H9 (cell line): ENCODE results near the gene ETHE1. TPM values are rescaled to one million over a fixed set of nuclear protein-coding genes. Genes with fewer than 3 reads are reported as not detected.
"Not testable (repeated sequence)": the region's sequence is repeated elsewhere in the genome, so short reads cannot be mapped to it uniquely, and the experiment has no call there.

Source experiments
- DNase-seq: peaks from one replicate; pipeline ENCODE4 v3.0.0-alpha.2; 2017
- H2AFZ ChIP-seq: one replicate; pipeline ENCODE4 v1.6.1; 2013; ENCODE audit warnings: mild to moderate bottlenecking, low read length, control low read depth, moderate library complexity
- H2AK5ac ChIP-seq: 2 replicates; pipeline ENCODE4 v1.6.1; 2013; ENCODE audit warnings: low read length, control low read depth, mixed read lengths; ENCODE audit not compliant: insufficient read length
- H2BK120ac ChIP-seq: one replicate; pipeline ENCODE4 v1.6.1; 2013; ENCODE audit warnings: low read depth, mild to moderate bottlenecking, low read length, control low read depth, inconsistent platforms; ENCODE audit not compliant: poor library complexity, severe bottlenecking
- H2BK12ac ChIP-seq: 2 replicates; pipeline ENCODE4 v1.6.1; 2013; ENCODE audit warnings: low read length, control low read depth, mixed read lengths, low read depth; ENCODE audit not compliant: insufficient read length
- H2BK15ac ChIP-seq: 2 replicates; pipeline ENCODE4 v1.6.1; 2013; ENCODE audit warnings: low read depth, low read length, control low read depth
- H2BK20ac ChIP-seq: one replicate; pipeline ENCODE4 v1.6.1; 2013; ENCODE audit warnings: low read depth, mild to moderate bottlenecking, low read length, control low read depth, inconsistent platforms; ENCODE audit not compliant: poor library complexity, severe bottlenecking
- H2BK5ac ChIP-seq: 2 replicates; pipeline ENCODE4 v1.6.1; 2013; ENCODE audit warnings: low read length, control low read depth, mixed read lengths; ENCODE audit not compliant: insufficient read length
- H3K14ac ChIP-seq: 2 replicates; pipeline ENCODE4 v1.6.1; 2013; ENCODE audit warnings: low read length, control low read depth; ENCODE audit not compliant: insufficient read depth
- H3K18ac ChIP-seq: 2 replicates; pipeline ENCODE4 v1.6.1; 2013; ENCODE audit warnings: low read depth, mild to moderate bottlenecking, mixed read lengths, low read length, control low read depth; ENCODE audit not compliant: insufficient read length
- H3K23ac ChIP-seq: 2 replicates; pipeline ENCODE4 v1.6.1; 2013; ENCODE audit warnings: low read length, control low read depth, mixed read lengths, low read depth; ENCODE audit not compliant: insufficient read length
- H3K23me2 ChIP-seq: 2 replicates; pipeline ENCODE4 v1.6.1; 2013; ENCODE audit warnings: low read depth, mild to moderate bottlenecking, mixed read lengths, low read length, control low read depth; ENCODE audit not compliant: insufficient read length, poor library complexity, severe bottlenecking
- H3K27ac ChIP-seq: 2 replicates; pipeline ENCODE4 v1.5.1; 2013; ENCODE audit warnings: low read length, control low read depth, mixed read lengths, low read depth; ENCODE audit not compliant: insufficient read length
- H3K27me3 ChIP-seq: 2 replicates; pipeline ENCODE4 v1.6.1; 2013; ENCODE audit warnings: low read length, control low read depth, inconsistent platforms; ENCODE audit not compliant: insufficient read depth
- H3K4ac ChIP-seq: 2 replicates; pipeline ENCODE4 v1.6.1; 2013; ENCODE audit warnings: low read depth, mild to moderate bottlenecking, control low read depth, inconsistent platforms, low read length, moderate library complexity
- H3K4me1 ChIP-seq: 2 replicates; pipeline ENCODE4 v1.6.1; 2013; ENCODE audit warnings: low read length, control low read depth, inconsistent platforms; ENCODE audit not compliant: insufficient read depth
- H3K4me2 ChIP-seq: 2 replicates; pipeline ENCODE4 v1.6.1; 2013; ENCODE audit warnings: low read length, control low read depth, mixed read lengths; ENCODE audit not compliant: insufficient read length, insufficient read depth
- H3K56ac ChIP-seq: 2 replicates; pipeline ENCODE4 v1.6.1; 2013; ENCODE audit warnings: low read depth, mild to moderate bottlenecking, mixed read lengths, low read length, control low read depth; ENCODE audit not compliant: insufficient read length
- H3K79me1 ChIP-seq: 2 replicates; pipeline ENCODE4 v1.6.1; 2013; ENCODE audit warnings: low read depth, mild to moderate bottlenecking, moderate library complexity, low read length, control low read depth, inconsistent platforms; ENCODE audit not compliant: insufficient read depth, poor library complexity, severe bottlenecking
- H3K79me2 ChIP-seq: 2 replicates; pipeline ENCODE4 v1.6.1; 2013; ENCODE audit warnings: low read length, control low read depth, inconsistent platforms; ENCODE audit not compliant: insufficient read depth
- H3K9ac ChIP-seq: 2 replicates; pipeline ENCODE4 v1.6.1; 2013; ENCODE audit warnings: low read length, control low read depth, mixed read lengths; ENCODE audit not compliant: insufficient read length; ENCODE audit errors: extremely low read depth
- H3K9me3 ChIP-seq: one replicate; pipeline ENCODE4 v1.6.1; 2013; ENCODE audit warnings: low read depth, low read length, inconsistent platforms; ENCODE audit not compliant: control insufficient read depth
- H3T11ph ChIP-seq: one replicate; pipeline ENCODE4 v1.6.1; 2013; ENCODE audit warnings: mild to moderate bottlenecking, low read length, control low read depth, inconsistent platforms
- H4K20me1 ChIP-seq: one replicate; pipeline ENCODE4 v1.6.1; 2013; ENCODE audit not compliant: control insufficient read depth, insufficient read length, insufficient read depth
- H4K5ac ChIP-seq: 2 replicates; pipeline ENCODE4 v1.6.1; 2013; ENCODE audit warnings: low read depth, mild to moderate bottlenecking, mixed read lengths, low read length, control low read depth; ENCODE audit not compliant: insufficient read length
- H4K8ac ChIP-seq: replicated peaks from 2 replicates; pipeline ENCODE4 v1.6.1; 2013; ENCODE audit warnings: low read length, control low read depth, mixed read lengths, low read depth; ENCODE audit not compliant: insufficient read length
- H4K91ac ChIP-seq: 2 replicates; pipeline ENCODE4 v1.6.1; 2013; ENCODE audit warnings: low read depth, mild to moderate bottlenecking, moderate library complexity, mixed read lengths, low read length, control low read depth; ENCODE audit not compliant: insufficient read length
- H3K27ac Mint-ChIP-seq, 3 experiments: 2 replicates in 2 of 3; 3 replicates in 1 of 3; pipeline ENCODE4 v1.8.0; 2020 to 2021; ENCODE audit warnings: mixed read lengths in 3 of 3, mild to moderate bottlenecking in 1 of 3, moderate library complexity in 1 of 3
- H3K27me3 Mint-ChIP-seq: 2 replicates; pipeline ENCODE4 v1.8.0; 2021; ENCODE audit warnings: low read depth, mild to moderate bottlenecking, moderate library complexity, mixed read lengths
- H3K36me3 Mint-ChIP-seq, 3 experiments: 2 replicates in 2 of 3; 3 replicates in 1 of 3; pipeline ENCODE4 v1.8.0; 2020 to 2021; ENCODE audit warnings: low read depth in 3 of 3, mixed read lengths in 3 of 3; ENCODE audit not compliant: insufficient read depth in 1 of 3
- H3K4me1 Mint-ChIP-seq, 2 experiments: 2 replicates each; pipeline ENCODE4 v1.8.0; 2020; ENCODE audit warnings: mixed read lengths in 2 of 2
- H3K4me3 Mint-ChIP-seq, 2 experiments: 2 replicates in 1 of 2; 3 replicates in 1 of 2; pipeline ENCODE4 v1.8.0; 2020 to 2021; ENCODE audit warnings: mild to moderate bottlenecking in 2 of 2, mixed read lengths in 2 of 2, moderate library complexity in 1 of 2
- H3K9me3 Mint-ChIP-seq, 2 experiments: 2 replicates in 1 of 2; 3 replicates in 1 of 2; pipeline ENCODE4 v1.8.0; 2020; ENCODE audit warnings: mild to moderate bottlenecking in 2 of 2, mixed read lengths in 2 of 2, moderate library complexity in 1 of 2
- CTCF ChIP-seq: fragments of 200-600 bp; sonication (generic); conservative IDR thresholded peaks from 3 replicates; pipeline ENCODE4 v1.8.0; 2021; ENCODE audit warnings: antibody characterized with exemption, mild to moderate bottlenecking
- WGBS: extraction: QIAGEN DNeasy Blood & Tissue Kit; methylation state at CpG from one replicate; pipeline ENCODE4 v1.1.7; 2013; ENCODE audit warnings: missing lambda C conversion rate, low lambda C conversion rate, mixed read lengths; ENCODE audit not compliant: insufficient read length; ENCODE audit errors: extremely low coverage; 5-methylcytosine and 5-hydroxymethylcytosine counted together
- total RNA-seq: library from RNA; stranded (reverse); gene quantifications from 2 replicates; pipeline ENCODE4 v1.2.1, GENCODE V29; 2021

ETHE1 gene
- total RNA-seq, 1 experiment from 2014 or later = 18.8 TPM

- no peak overlapping the region for H3K4ac ChIP-seq
- no peak overlapping the region for H3K18ac ChIP-seq
- no peaks in the 10 kb centered on the region for H3K9me3 ChIP-seq
- Mint-ChIP-seq H3K27ac (no peak overlapping the region), H3K9me3 (peaks cover 0 to 5% of the 10 kb centered on the region in 2 experiments; a peak in 3 of 5 replicates), H3K4me3 (no peak overlapping the region), H3K36me3 (peaks cover 4 to 7% (median 6%) of the 10 kb centered on the region in 3 experiments; a peak in 6 of 7 replicates), H3K4me1 (peaks cover 3 to 4% of the 10 kb centered on the region in 2 experiments), H3K27me3 (no peaks in the 10 kb centered on the region)
- no peak overlapping the region for H2AK5ac ChIP-seq
- H3K14ac ChIP-seq = no peak overlapping the region
- H3K79me2 ChIP-seq = no peaks in the 10 kb centered on the region
- H2BK120ac ChIP-seq = no peak overlapping the region
- no peaks in the 10 kb centered on the region for H4K20me1 ChIP-seq
- DNase-seq = no peak
- H3K4me2 ChIP-seq = no peak overlapping the region
- H3K23me2 ChIP-seq = no peaks in the 10 kb centered on the region
- H3K27me3 ChIP-seq = no peaks in the 10 kb centered on the region
- no peak overlapping the region for H3K27ac ChIP-seq
- H3K56ac ChIP-seq = no peak overlapping the region
- no peak overlapping the region for H2AFZ ChIP-seq
- no peaks in the 10 kb centered on the region for H3K4me1 ChIP-seq
- no peak overlapping the region for H2BK15ac ChIP-seq
- H2BK5ac ChIP-seq = no peak overlapping the region
- no peak overlapping the region for H2BK20ac ChIP-seq
- no peak overlapping the region for H4K8ac ChIP-seq
- H3K23ac ChIP-seq = no peak overlapping the region
- H3K79me1 ChIP-seq = no peaks in the 10 kb centered on the region
- no peak overlapping the region for H3K9ac ChIP-seq
- no peak overlapping the region for H3T11ph ChIP-seq
- H2BK12ac ChIP-seq = no peak overlapping the region
- WGBS = no CpG with 5 or more reads among the region's 4 CpGs
- TF ChIP-seq CTCF = no peak
- H4K5ac ChIP-seq = no peak overlapping the region
- H4K91ac ChIP-seq = no peak overlapping the region
Measured at GRCh38 chr19:43518051-43518450, 8.9 kb downstream of the ETHE1 start.

- not testable (repeated sequence) for H3K4me3 Mint-ChIP-seq, H3K4me2 ChIP-seq, H3K23me2 ChIP-seq
Measured at GRCh38 chr19:43512399-43512798, 14.6 kb downstream of the ETHE1 start.

More at GRCh38 chr19:43512399-43512798, 14.6 kb downstream of the ETHE1 start:
- not testable (repeated sequence) for H3K27ac Mint-ChIP-seq, H4K8ac ChIP-seq, H3K9me3 ChIP-seq, H2BK120ac ChIP-seq, H4K20me1 ChIP-seq, H3K9ac ChIP-seq, H3K23ac ChIP-seq, H3K27ac ChIP-seq, H2AFZ ChIP-seq, H3K18ac ChIP-seq, H3K4me1 Mint-ChIP-seq, H3T11ph ChIP-seq, H3K14ac ChIP-seq, H2BK20ac ChIP-seq, H3K4ac ChIP-seq, H2AK5ac ChIP-seq, H3K4me1 ChIP-seq, H2BK15ac ChIP-seq, H2BK5ac ChIP-seq, H3K9me3 Mint-ChIP-seq, H3K79me2 ChIP-seq, H2BK12ac ChIP-seq, H3K79me1 ChIP-seq, DNase-seq, H3K27me3 Mint-ChIP-seq, H4K5ac ChIP-seq, H4K91ac ChIP-seq, H3K56ac ChIP-seq, H3K27me3 ChIP-seq
- peaks cover 24 to 32% (median 24%) of the 10 kb centered on the region in 3 experiments for H3K36me3 Mint-ChIP-seq
